ENCODE measurements around the gene RFC2. TPM values are rescaled to one million over a fixed set of nuclear protein-coding genes. Genes with fewer than 3 reads are reported as not detected.

Gene RFC2
- total RNA-seq, 1 donor from 2014 or later, result 30.0 TPM

DNA sequence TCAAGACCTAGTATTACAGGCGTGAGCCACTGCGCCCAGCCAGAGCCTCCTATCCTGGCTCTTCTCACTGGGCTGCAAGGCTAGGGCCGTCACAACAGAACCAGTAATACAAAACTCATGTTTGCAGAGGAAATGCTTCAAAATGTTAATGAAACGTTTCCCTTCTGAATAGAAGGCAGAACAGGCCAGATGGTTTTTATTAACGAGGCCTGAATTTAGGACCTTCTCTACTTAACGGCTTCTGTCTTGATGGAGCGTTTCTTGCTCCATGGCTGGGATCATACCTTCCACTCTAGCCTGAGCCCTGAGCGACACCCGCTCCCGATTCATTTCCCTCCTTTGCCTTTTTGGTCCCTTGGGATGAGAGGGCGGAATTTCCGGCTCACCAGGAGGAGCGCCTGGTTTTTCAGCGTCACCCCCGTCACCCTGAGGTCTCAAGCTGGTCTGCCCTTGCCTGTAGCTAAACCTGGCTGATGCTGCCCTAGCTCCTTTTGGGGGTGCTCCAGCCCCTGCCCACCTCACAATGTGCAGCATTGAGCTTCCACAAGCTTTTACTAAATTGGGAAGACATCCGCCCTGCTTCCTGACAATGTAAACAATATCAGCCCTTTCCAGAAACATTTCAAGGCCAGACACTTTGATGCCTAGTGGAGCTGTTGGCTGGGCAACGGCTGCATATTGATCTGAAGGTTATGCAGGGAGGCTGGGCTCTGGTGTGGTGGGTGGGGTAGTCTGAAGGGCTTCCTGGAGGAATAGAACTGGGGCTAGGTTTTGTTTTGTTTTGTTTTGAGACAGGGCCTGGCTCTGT lies 40.2 kb upstream of the RFC2 start:
- Mint-ChIP-seq H3K4me3 (no peak overlapping the region), H3K36me3 (peaks cover 2% of the 10 kb centered on the region), H3K27me3 (ENCODE audit: low read depth) (peaks cover 2% of the 10 kb centered on the region), H3K4me1 (peaks cover 11% of the 10 kb centered on the region), H3K27ac (peak overlapping the region; percentile 39), H3K9me3 (no peaks in the 10 kb centered on the region)
- TF ChIP-seq, protein P1, sequence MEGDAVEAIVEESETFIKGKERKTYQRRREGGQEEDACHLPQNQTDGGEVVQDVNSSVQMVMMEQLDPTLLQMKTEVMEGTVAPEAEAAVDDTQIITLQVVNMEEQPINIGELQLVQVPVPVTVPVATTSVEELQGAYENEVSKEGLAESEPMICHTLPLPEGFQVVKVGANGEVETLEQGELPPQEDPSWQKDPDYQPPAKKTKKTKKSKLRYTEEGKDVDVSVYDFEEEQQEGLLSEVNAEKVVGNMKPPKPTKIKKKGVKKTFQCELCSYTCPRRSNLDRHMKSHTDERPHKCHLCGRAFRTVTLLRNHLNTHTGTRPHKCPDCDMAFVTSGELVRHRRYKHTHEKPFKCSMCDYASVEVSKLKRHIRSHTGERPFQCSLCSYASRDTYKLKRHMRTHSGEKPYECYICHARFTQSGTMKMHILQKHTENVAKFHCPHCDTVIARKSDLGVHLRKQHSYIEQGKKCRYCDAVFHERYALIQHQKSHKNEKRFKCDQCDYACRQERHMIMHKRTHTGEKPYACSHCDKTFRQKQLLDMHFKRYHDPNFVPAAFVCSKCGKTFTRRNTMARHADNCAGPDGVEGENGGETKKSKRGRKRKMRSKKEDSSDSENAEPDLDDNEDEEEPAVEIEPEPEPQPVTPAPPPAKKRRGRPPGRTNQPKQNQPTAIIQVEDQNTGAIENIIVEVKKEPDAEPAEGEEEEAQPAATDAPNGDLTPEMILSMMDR (IDR thresholded peaks at IDR 0.05; ENCODE audit: unreplicated experiment), result no peak
- no peak for DNase-seq (ENCODE audit: low spot score in 2 of 2, unreplicated experiment in 2 of 2)

DNA sequence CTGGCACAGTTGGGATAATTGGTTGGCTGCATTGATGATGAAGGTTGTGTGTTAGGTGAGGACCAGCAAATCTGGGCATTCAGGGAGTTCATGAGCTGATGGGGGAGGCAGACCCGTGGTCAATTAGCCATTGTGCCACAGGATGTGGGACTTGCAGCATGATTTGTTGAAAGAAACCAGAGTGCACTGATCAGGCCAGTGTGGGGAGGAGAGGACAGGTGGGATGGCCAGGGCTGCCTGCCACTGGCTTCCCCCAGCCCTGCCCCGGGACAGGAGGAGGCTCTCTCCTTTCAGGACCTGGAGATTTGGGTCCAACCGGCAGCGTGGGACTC lies 39.3 kb upstream of the RFC2 start:
- DNase-seq (ENCODE audit: low spot score in 2 of 2, unreplicated experiment in 2 of 2), result no peak
- Mint-ChIP-seq H3K36me3 (peaks cover 2% of the 10 kb centered on the region), H3K9me3 (no peaks in the 10 kb centered on the region), H3K27ac (peak overlapping the region; percentile 5), H3K27me3 (ENCODE audit: low read depth) (peaks cover 2% of the 10 kb centered on the region), H3K4me3 (no peak overlapping the region), H3K4me1 (peaks cover 15% of the 10 kb centered on the region)
- TF ChIP-seq, protein P1 (IDR thresholded peaks at IDR 0.05; ENCODE audit: unreplicated experiment), result no peak

- DNase-seq (ENCODE audit: low spot score in 2 of 2, unreplicated experiment in 2 of 2), result no peak
- Mint-ChIP-seq H3K27ac (peak overlapping the region; percentile 5), H3K27me3 (ENCODE audit: low read depth) (peaks cover 2% of the 10 kb centered on the region), H3K36me3 (peaks cover 2% of the 10 kb centered on the region), H3K9me3 (no peaks in the 10 kb centered on the region), H3K4me3 (no peak overlapping the region), H3K4me1 (peaks cover 20% of the 10 kb centered on the region)
- TF ChIP-seq, protein P1 (IDR thresholded peaks at IDR 0.05; ENCODE audit: unreplicated experiment), result no peak
These were observed 38.8 kb upstream of the RFC2 start for GRCh38 chr7:74292757-74293576.

DNA sequence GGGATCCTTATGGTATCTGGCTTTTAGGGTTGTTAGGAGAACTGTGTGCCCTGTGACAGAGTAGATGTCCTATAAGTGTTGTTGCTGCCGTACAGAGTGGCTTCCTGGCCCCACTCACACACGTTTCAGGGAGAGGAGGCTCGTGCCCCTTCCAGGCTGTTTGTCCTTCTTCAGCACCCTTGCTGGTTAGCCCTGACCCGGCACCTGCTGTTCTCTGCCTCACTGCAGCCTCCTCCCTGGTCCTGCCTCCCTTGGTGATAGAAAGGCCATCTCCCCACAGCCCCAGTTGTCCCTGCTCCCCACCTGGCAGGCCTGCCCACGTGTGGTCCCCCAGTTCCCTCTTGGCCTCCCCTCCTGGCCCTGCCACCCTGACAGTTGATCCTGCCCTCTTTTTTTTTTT lies 37.3 kb upstream of the RFC2 start:
- TF ChIP-seq, protein P1 (IDR thresholded peaks at IDR 0.05; ENCODE audit: unreplicated experiment), result no peak
- peaks cover 2% of the 10 kb centered on the region for H3K36me3 Mint-ChIP-seq
- H3K4me3 Mint-ChIP-seq, result peak overlapping the region; percentile 66
- H3K9me3 Mint-ChIP-seq, result no peaks in the 10 kb centered on the region
- no peak overlapping the region for H3K27ac Mint-ChIP-seq
- DNase-seq (ENCODE audit: low spot score in 2 of 2, unreplicated experiment in 2 of 2), result no peak
- peaks cover 2% of the 10 kb centered on the region for H3K27me3 Mint-ChIP-seq (ENCODE audit: low read depth)
- H3K4me1 Mint-ChIP-seq, result peaks cover 20% of the 10 kb centered on the region

DNA sequence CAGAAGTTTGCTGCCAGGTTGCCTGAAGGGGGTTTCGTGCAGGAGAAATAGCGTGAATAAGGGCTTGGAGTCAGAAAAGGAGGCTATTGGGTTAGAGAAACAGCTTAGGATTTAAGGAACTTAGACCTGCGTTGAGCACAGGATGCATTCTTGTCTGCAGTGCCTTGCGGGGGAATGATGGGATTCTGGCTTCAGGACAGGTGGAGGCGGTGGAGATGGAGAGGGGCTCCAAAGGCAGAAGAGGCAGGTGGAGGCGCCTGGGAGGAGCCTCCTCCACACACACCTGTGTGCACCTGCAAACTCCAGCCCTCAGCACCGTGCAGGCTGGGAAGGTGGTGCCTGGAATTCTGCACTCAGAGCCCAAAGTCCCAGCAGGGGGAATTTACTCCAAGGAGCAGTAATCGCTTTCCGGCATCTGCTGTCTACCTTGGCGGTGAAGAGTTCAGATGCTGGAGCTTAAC lies 36.8 kb upstream of the RFC2 start:
- TF ChIP-seq, protein P1 (IDR thresholded peaks at IDR 0.05; ENCODE audit: unreplicated experiment), result no peak
- peaks cover 2% of the 10 kb centered on the region for H3K27me3 Mint-ChIP-seq (ENCODE audit: low read depth)
- peaks cover 2% of the 10 kb centered on the region for H3K36me3 Mint-ChIP-seq

More for the DNA sequence above, 36.8 kb upstream of the RFC2 start:
- H3K27ac Mint-ChIP-seq, result peak overlapping the region; percentile 0
- peaks cover 20% of the 10 kb centered on the region for H3K4me1 Mint-ChIP-seq
- no peak for DNase-seq (ENCODE audit: low spot score in 2 of 2, unreplicated experiment in 2 of 2)
- peak overlapping the region; percentile 66 for H3K4me3 Mint-ChIP-seq
- no peaks in the 10 kb centered on the region for H3K9me3 Mint-ChIP-seq
